Stimulated activated CD4-positive, alpha-beta T cell treated with anti-CD3 and anti-CD28 coated beads, Interleukin-15, amount 100 ng/mL, for 48 hours (primary cell): Measurements from ENCODE around the gene REXO1.

Experiments
- DNase-seq, 2 donors: peaks; one replicate each; pipeline ENCODE4 v3.0.0-alpha.2; 2020; ENCODE audit warnings: low read depth in 2 of 2

The REXO1 gene

GRCh38 chr19:1766800-1767352 lies 81.4 kb downstream of the REXO1 start:
- no peak for DNase-seq

- DNase-seq = no peak
Observed at GRCh38 chr19:1765904-1766799, 82.1 kb downstream of the REXO1 start.
